GM18502 (cell line): Measurements from ENCODE around the gene AFMID.

Experiments used
- ATAC-seq: cut with Tn5 transposase; IDR thresholded peaks from one replicate; pipeline ENCODE4 v1.9.1; 2021; ENCODE audit warnings: mild to moderate bottlenecking; ENCODE audit not compliant: unreplicated experiment, poor library complexity

The AFMID gene

DNA sequence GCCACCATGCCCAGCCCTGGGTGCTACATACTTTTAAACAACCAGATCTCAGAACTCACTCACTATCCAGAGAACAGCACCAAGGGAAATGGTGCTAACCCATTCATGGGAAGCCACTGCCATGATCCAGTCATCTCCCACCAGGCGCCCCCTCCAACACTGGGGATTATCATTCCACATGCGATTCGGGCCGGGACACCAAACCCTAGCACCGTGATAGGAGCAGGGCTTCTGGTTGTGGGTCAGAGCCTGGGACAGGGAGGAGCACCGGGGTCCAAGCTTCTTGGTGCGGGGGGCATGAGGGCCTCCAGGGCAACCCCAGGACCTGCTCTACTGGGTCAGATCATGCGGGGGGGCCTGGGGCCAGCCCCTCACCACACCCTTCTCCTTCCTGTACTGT is 48.7 kb downstream of the AFMID start:
- ATAC-seq: no peak

DNA sequence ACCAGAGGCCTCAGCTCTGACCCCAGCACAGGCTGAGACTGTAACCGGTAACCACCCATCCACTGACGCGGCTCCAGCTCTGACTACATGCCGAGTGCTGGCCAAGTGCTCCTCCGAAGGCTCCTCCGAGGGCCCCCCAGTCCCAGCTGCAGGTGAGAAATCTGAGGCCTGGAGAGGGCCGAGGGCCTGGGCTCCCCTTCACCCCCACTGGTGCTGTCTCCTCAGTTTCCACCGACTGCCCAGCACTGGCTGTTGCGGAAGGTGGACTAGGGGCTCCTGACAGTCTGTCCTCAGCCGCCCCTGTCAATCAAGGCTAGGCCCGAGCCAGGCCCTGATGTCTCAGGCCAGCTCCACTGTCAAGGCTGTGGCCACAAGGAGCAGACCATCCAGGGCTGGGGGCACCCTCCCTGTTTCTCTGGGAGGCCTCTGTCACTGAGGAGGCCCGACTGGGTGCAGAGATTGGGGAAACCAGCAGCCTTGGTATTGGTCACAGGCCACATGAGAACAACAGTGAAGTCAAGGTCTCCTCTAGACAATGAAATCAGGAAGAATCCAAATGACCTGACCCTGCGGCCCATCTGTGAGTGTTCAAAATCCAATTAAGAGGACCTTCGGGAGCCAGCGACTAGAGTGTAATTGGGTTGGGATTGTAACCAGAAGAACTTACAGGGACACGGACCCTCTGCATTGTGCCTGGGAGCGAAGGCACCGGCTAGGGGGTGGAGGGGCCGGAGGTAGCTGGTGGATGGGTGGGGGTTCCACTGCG is 49.4 kb downstream of the AFMID start:
- ATAC-seq: no peak

DNA sequence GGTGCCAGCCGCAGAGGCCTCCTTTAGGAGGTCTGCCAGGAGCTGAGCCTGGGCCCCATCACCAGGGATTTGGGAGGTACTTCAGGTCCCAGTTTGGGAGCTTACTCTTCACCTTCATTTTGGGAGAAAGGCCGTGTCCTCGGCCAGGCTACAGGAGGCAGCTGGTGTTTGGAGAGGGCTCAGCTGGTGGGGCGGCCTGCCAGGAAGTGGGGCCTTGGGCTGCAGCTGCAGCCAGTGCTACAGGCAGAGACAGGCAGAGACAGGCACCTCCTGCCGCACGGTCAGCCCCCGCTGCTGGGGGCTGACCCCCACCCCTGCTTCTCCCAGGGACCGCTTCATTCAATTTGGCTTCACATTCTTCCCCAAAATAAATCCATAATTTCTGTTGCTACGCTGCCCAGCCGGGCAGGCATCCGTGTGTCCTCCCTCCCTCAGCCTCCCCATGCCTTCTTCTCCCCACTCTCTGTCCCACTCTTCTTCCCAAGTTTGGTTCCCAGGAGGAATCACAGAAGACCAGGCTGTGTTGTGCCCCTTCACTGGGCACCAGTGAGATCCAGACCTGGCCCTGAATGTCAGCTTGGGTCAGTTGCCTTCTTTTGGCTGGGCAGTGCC is 50.3 kb downstream of the AFMID start:
- no peak for ATAC-seq

DNA sequence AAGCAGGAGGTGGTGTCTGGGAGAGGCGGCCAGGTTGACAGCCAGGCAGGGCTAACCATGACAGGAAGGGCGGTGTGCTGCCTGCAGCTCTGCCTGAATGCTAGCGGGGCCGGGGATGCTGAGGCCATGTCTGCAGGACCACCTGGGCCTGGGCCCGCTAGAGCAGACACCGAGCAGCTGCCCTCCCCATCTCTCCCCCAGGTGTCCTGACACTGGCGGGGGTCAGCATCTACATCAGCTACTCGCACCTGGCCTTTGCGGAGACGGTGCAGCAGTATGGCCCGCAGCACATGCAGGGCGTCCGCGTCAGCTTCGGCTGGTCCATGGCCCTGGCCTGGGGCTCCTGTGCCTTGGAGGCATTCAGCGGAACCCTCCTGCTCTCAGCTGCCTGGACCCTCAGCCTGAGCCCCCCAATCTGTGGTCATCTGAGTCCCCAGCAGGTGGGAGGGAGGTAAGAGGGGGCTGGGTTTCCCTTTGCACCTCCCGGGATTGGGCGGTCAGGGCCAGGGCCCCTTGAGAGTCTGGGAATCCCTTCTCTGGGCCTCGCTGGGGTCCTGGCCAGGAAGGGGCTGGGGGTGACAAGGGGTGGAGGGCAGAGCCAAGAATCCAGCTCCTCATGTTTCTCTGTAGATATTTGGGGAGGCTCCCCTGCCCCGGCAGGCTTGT is 51.8 kb downstream of the AFMID start:
- no peak for ATAC-seq

DNA sequence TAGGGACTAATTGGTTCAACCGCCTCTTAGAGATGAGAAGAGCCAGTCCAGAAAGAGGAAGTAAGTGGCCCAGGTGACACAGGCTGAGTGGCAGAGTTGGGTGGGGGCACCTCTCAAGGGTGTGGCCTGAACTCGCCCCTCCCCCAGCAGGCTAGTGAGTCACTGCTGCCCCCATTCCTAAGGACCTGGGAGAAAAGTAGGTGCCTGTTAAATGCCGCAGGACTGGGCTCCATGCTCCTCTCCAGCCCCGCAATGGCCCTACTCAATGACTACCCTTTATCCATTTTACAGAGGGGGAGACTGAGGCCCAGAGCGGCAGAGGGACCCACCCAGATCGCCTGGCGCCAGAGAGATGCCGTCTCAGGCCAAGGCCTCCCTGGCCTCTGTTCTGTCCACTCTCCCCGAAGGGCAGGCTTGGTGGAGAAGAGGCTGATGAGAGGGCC is 52.3 kb downstream of the AFMID start:
- no peak for ATAC-seq

DNA sequence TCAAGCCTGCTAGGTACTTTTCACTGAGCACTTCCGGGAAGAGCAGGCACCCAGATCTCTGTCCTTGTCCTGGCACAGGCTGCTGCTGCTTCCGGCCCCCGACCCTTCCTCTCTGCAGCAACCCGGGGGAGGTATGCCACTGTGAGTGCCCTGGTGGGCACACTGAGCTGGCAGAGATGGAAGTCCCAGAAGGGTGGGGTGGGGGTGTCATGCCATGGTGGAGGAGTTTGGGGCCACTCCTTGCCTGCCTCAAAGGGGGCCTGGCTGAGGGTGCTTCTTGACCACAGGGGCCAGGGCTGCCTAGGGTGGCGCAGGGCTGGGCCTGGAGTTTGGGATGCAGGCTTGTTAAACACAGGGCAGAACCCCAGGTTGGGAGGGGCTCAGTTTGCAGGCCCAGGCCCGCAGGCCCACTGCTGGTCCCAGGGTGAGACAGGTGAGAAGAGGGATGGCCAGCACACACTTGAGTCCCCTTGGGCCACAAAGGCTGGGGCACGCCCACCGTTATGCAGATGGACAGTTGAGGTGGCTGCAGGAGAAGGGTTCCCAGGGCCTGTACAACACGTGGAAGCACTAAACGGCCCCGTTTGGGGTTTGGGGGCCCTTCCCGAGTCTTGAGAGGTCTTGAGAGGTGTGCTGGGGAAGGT is 53.0 kb downstream of the AFMID start:
- no peak for ATAC-seq

DNA sequence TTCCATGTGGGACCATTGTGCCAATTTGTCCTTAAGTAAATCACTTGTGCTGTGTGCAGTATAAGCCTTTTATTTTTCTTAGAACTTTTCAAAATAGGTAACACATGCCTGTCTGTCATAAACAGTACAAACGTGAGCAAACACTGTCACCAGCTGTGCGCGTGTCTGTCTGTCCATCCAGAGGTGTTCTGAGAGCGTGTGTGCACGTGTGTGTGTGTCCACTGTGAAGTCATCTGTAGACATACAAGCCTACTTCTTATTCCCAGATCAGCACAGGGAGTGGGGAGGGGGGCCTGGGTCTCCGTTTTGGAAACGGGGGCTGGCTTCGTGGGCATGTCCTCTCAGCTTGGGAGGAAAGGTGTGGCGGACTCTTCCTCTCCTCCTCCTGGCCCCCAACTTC is 53.7 kb downstream of the AFMID start:
- no peak for ATAC-seq

DNA sequence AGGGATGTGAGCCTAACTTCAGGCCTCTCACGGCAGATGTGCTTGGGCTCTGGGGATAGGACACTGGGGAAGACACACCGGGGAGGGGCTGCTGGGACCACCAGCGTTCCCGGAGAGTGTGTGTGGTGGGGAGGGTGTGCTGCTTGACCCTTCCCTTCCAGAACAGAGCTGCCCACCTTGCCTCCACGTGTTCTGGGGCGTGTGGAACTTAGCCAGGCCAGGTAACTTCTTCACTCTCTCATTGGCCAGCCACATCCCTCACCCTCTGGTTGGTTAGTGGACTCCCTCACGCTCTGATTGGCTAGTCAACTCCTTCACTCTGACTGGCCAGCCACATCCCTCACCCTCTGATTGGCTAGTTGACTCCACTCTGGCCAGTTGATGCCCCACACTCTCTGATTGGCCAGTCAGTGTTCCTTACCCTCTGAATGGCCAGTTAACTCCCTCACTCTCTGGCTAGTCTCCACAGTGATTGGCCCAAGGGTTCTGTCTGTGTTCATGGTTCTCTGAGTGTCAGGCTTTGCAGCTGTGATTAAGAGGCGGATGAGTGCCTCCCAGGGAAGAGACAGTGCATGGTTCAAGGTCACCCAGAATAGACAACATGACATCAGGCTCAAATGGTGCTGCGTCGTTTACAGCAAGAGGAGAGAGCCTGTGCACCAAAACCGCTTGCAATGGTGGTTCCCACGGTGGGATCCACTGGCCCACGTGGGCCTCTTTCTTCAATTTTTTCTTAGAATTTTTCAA is 54.3 kb downstream of the AFMID start:
- no peak for ATAC-seq

DNA sequence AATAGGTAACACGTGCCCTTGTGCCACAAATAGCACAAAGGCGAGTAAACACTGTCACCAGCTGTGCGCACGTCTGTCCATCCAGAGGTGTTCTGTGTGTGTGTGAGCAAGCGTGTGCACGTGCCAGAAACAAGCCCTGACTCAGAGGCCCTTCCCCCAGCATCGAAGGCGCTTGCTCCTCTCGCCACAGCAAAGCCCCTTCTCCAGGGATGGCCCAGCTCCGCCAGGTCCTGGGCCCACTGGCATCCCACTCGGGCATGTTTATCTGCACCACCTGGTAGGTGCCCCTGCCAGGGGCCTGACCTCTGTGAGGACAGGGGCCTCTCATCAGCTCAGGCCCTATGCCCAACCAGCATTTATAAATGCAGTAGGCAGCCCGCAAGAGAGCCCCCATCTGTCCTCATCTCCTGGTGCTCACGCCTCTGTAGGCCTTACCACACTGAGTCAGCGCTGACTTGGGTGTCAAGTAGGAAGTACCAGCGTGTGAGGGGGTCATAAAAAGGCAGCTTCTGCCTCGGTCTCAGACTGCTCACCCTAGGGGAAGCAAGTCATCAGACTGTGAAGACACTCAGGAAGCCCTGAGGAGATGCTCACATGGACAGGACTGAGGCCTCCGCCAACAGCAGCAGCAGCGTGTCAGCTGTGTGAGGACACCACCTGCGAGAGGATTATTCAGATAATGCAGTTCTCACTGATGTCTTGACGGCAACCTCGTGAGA is 55.0 kb downstream of the AFMID start:
- no peak for ATAC-seq

DNA sequence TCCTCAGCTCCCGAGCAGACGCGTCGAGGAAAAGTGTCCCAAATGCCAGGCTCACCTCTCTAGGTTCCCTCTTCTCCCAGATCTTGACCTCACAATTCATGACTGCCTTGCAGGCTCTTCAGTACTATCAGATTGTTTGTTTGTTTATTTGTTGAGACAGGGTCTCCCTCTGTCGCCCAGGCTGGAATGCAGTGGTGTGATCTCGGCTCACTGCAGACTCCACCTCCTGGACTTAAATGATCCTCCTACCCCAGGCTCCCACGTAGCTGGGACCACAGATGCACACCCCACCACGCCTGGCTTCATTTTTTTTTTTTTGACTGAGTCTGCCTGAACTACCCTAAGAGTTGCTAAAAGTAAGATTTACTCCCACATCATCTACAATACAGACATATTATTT is 60.1 kb downstream of the AFMID start:
- ATAC-seq: no peak

DNA sequence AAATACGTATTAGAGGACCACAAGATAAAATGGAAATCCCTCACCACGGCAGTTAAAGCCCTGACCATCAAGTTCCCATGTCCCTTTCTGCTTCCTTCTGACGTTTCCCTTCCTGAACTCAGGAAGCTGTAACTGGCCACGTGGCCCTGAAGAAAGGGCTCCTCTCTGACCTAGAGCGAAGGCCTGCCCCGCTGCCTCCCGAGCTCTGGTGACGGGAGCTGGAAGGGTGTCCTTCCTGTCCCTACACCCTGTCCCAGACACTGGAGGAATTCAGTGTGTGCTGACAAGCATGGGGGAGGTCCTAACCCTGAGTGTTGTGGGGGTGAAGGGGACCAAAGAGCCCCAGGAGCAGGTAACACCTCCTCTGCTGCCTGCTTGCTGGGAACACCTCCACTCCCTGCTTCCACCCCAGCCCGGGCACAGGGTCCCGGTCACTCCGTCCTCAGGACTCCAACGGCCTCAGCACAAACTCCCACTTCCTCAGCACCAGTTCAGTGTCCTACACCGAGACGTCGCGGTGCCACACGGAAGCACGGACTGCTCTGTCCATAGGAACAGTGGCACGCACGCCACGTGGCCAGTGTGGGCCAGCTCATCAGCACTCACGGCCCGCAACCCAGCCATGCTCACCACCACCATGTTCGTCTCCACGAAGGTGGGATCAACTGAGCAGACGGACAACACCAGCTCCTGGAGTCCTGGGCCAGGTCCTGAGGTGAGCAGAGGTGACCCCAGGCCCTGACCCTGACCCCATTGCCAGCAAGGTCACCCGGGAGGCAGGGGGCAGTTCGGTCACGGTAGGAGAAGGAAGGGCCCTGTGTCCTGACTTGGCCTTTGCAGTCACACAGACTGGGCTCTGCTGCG is 61.1 kb downstream of the AFMID start:
- ATAC-seq: no peak

DNA sequence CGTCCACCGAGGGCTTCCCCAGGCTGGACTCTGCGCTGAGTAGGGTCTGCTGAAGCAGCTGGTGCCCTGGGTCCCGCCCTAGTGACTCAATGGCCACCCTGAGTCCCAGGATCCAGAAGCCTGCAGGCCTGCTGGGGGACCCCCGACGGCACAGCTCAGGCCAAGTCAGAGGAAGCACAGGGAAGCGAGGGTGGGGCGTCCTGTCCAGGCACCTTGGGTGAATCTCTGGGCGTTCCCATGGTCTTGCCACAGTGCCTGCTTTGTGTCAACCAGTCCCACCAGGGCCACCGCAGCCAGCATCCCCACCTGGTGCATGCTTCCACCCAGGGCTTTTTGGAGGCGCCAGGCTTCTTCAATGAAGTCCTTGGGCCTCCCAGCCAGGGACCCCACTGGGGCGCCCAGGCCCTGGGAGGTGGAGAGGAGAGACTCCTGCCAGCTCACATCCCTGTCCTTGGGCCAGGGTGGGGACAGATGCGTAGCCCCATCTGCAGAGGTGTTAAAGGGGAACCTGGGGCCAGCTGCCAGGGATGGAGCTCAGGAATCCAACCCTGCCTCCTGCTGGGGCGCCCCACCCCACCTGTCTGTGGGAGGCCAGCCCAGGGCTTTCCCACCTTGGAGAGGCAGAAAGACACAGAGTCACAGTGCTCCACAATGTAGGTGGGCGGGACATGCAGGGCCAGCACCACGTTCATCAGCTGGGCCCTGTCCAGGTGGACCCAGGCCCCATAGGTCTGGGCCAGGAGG is 62.1 kb downstream of the AFMID start:
- ATAC-seq: no peak

DNA sequence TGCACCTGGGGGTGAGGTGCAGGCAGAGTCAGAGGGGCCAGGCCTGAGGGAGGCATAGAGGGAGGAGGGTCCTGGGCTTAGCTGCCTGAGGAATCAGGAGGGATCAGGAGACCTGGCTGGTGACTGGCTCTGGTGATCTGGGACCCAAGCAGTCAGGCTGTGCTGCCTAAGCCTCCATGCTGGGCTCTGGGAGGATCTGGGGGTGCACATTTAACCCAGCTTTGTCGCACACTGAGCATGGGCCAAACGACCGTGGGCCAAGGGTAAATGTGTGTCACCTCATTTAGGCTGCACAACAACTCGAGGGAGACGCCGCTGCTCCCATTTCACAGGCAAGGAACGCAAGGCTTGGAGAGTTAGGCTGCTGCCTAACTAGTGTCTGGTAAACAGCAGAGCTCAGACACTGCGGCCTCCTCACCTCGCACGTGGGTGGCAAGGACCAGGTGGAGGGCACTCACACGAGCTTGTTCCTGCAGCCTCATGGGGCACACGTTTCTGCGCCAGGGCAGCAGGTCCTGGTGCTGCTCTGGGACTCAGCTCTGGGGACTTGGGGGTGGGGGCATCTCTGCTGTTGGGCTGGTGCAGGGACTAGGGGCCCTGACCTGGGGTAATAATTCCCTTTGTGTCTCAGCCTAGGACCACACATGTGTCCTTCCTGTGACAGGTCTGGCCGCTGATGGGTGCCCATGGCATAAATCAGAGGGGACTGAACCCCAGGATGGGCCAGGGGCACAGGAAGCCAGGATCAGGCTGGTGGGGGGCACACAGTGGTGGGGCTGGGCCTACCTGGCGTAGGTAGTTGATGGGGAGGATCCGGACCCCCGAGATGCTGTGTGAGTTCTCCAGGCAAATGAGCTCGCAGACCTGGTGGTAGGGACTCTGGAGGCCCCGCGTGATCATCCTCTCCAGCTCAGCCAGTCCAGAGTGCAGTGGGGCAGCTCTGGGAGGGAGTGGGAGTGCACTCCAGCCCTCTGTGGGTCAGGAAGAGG is 63.0 kb downstream of the AFMID start:
- ATAC-seq: no peak

DNA sequence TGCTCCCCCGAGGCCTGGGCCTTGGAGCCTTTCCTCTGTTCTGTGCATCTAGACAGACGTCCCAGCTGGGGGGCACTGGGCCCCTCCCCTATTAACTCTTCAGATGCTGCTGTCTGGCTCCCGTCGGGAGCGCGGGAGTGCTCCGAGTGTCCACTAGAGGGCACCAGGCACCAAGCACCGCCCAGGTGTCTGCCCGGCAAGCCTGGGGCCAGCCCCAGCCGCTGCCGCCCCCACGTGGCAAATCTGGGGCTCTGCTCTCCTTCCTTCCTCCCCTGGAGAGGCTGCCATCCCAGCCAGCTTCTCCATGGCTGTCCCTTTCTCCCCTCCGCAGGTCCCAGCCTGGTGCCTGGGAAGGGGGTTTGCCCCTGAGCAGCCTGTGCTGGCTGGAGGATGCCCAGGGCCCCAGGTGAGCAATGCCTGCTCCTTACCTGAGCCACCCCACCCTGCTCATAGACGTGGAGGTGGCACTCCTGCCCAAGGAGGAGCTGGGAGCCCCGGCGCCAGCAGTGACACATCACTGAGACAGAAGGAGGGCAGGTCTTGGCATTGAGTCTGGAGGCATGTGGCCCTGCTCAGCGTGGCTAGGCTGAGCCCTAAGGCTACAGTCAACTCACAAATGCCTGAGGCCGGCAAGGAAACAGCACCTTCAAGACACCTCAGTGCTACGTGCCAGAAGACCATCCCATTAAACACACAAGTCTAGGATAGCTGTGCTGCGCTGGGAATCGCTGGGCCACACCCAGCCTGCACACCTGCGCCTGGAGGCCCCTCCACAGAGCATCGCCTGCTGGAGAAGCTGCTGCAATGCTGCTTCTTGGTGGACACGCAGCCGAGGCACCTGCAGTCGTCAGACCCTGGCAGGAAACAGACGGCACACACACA is 64.0 kb downstream of the AFMID start:
- ATAC-seq: peak; percentile 58

DNA sequence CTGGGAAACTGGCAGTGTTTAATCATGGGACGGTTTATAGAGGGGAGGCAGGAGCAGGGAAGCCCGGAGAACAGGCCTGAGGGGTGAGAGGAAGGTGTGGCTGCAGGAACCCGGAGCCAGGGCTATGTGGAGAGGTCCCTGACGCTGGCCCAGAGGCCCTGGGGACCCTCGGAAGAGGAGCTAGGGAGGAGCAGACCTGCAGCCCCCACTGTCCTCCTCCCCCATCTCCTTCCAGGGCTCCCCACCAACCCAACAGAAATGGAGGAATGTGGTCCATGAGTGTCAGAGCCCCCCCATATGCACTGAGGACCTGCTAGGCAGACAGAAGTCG is 64.6 kb downstream of the AFMID start:
- no peak for ATAC-seq

DNA sequence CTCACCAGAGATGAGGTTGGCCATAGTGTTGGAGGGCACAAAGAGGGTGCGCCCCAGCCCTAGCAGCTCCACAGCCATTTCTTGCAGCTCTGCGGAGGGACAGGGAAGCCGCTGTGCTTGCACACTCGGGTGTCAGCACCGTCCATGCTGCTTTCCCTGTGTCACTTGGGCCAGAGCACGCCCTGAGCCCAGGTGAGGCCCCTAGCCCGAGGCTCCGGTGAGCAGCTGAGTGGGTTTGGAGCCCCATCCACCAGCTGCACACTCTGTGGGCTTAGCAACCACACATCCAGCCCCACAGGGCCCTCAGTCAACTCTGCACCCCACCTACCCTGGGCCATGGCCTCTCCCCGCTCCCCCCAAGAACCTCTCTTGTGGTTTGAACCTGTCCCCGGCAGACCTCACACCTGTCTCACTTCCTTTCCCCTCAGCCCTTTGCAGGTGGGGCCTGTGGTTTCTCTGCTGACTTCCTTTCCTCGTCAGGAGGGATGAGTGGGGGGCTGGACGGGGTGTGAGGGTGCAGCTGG is 65.0 kb downstream of the AFMID start:
- no peak for ATAC-seq
